ENCODE data around the gene GALNT9.

The GALNT9 gene

GRCh38 chr12:132194556-132194955 lies 134.8 kb downstream of the GALNT9 start:
- DNase-seq: no peak

- no peak for DNase-seq
These were observed 135.3 kb downstream of the GALNT9 start for GRCh38 chr12:132194056-132194455.

GRCh38 chr12:132191715-132192553 lies 137.5 kb downstream of the GALNT9 start:
- DNase-seq: no peak

GRCh38 chr12:132190834-132191500 lies 138.4 kb downstream of the GALNT9 start:
- no peak for DNase-seq

- no peak for DNase-seq
These were observed 139.2 kb downstream of the GALNT9 start for GRCh38 chr12:132190012-132190755.

- DNase-seq: peak; percentile 90
These were observed 139.9 kb downstream of the GALNT9 start for GRCh38 chr12:132189378-132190011.

GRCh38 chr12:132188916-132189325 lies 140.5 kb downstream of the GALNT9 start:
- no peak for DNase-seq

- DNase-seq: no peak
These were observed 140.9 kb downstream of the GALNT9 start for GRCh38 chr12:132188451-132188901.

- no peak for DNase-seq
These were observed 141.5 kb downstream of the GALNT9 start for GRCh38 chr12:132187646-132188450.

GRCh38 chr12:132186857-132187620 lies 142.3 kb downstream of the GALNT9 start:
- no peak for DNase-seq

GRCh38 chr12:132186208-132186856 lies 143.1 kb downstream of the GALNT9 start:
- no peak for DNase-seq

- no peak for DNase-seq
These were observed 143.7 kb downstream of the GALNT9 start for GRCh38 chr12:132185705-132186104.

- no peak for DNase-seq
These were observed 146.6 kb downstream of the GALNT9 start for GRCh38 chr12:132182711-132183365.

GRCh38 chr12:132182206-132182710 lies 147.1 kb downstream of the GALNT9 start:
- DNase-seq: no peak

GRCh38 chr12:132181570-132182200 lies 147.7 kb downstream of the GALNT9 start:
- DNase-seq: no peak

GRCh38 chr12:132180648-132181546 lies 148.5 kb downstream of the GALNT9 start:
- no peak for DNase-seq

GRCh38 chr12:132179431-132180362 lies 149.7 kb downstream of the GALNT9 start:
- no peak for DNase-seq

Data from activated T-cell treated with anti-CD3 and anti-CD28 coated beads for 4 hours (primary cell).